ENCODE measurements around the gene BATF3.

DNA sequence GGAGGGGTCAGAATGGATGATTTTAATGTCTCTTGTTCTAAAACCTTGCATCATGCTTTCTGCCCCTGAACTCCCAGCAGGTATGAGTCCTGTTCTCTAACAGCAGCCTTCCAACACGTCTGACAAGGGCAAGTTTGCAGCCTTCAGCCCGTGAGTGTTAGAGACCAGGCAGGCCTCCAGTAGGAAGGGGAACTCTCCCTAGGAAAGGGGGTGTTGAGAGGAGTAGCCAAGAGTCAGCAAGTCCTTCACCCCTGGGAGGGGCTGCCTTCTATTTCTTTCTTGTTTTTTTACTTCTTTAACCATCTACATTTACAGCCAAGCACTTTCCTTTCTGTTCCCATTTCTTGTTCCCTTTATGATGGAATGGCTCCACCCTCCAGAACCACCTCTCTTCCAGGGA, 14.2 kb downstream of the BATF3 start:
- TF ChIP-seq, protein P1, sequence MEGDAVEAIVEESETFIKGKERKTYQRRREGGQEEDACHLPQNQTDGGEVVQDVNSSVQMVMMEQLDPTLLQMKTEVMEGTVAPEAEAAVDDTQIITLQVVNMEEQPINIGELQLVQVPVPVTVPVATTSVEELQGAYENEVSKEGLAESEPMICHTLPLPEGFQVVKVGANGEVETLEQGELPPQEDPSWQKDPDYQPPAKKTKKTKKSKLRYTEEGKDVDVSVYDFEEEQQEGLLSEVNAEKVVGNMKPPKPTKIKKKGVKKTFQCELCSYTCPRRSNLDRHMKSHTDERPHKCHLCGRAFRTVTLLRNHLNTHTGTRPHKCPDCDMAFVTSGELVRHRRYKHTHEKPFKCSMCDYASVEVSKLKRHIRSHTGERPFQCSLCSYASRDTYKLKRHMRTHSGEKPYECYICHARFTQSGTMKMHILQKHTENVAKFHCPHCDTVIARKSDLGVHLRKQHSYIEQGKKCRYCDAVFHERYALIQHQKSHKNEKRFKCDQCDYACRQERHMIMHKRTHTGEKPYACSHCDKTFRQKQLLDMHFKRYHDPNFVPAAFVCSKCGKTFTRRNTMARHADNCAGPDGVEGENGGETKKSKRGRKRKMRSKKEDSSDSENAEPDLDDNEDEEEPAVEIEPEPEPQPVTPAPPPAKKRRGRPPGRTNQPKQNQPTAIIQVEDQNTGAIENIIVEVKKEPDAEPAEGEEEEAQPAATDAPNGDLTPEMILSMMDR (IDR thresholded peaks at IDR 0.05) = no peak
- TF ChIP-seq POLR2A (IDR thresholded peaks at IDR 0.05) = no peak
